GM18867 (cell line): ENCODE data around the gene SLC16A14.

ENCODE experiments used
- ATAC-seq: cut with Tn5 transposase; IDR thresholded peaks from one replicate; pipeline ENCODE4 v1.9.1; 2021; ENCODE audit warnings: mild to moderate bottlenecking, moderate library complexity; ENCODE audit not compliant: unreplicated experiment

Gene SLC16A14

DNA sequence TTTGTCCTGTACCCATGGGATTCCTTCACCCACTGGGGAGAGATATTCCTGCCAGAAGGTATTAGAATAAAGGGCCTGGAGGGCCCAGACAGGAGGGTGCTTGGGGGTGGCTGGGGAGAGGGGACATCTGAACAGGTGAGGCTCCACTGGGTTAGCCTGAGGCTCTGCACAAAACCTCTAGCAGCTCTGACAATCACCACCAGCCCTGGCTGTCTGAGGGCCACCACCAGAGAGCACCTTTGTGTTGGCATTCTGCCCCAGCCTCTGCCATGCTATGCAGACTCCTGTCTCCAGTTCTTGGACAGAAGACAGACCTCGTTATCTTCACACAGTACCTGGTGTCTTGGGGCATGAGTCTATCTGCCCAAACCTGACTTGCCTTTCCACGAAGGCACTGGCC lies 25.3 kb downstream of the SLC16A14 start:
- no peak for ATAC-seq

DNA sequence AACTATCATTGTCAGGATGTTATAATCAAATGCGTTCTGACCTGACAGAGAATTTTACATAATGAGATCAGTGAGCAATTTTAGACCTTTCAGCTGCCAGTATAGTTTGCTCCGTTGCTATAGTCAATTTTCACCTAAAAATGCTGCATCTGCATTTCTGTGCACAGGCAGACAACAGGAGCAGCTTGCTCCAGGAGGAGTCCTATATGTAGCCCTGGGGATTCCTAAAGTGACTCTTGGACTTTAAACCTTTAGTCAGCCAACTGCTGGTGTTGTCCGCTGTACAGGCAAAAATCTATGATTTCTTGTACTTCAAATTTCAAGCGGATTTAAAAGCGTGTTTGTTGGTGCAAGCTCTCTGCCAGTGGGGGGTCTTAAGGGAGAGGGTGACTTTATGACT lies 25.7 kb downstream of the SLC16A14 start:
- no peak for ATAC-seq

DNA sequence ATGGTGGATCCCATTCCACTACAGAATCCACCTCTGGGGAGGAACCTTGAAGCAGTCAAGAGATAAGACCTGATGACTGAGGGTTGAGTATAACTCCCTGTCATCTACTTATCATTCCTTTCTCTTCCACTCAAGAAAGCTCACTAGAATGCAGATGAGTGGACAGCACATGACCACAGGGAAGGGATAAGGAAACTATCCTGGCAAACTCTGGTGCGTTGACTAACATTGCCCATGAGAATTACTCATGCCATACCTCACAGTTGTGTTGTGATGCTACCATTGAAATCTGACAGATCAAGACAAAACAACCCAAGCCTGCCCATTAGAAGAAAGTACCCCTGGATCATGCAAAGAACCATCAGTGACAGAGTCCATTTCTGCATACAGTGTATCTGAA lies 26.5 kb downstream of the SLC16A14 start:
- ATAC-seq = no peak

DNA sequence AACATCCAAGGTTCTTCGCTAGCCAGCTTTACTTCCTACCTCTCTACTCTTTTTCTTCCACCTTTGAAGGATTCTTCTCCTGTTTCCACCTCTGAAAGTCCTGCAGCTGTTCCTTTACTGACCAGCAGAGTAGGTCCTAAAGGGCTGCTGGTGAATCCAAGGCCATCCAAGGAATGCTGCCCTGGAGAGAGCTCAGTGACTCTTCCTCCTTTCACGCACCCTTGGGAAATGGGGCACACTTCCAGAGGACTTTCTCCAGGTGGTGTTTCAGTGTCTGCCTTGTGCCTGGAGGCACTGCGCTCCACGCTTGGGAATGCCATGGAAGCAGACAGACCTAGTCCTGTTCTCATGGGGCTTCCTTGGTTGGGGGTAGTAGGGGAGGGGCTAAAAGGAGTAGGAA lies 45.4 kb downstream of the SLC16A14 start:
- ATAC-seq = no peak

DNA sequence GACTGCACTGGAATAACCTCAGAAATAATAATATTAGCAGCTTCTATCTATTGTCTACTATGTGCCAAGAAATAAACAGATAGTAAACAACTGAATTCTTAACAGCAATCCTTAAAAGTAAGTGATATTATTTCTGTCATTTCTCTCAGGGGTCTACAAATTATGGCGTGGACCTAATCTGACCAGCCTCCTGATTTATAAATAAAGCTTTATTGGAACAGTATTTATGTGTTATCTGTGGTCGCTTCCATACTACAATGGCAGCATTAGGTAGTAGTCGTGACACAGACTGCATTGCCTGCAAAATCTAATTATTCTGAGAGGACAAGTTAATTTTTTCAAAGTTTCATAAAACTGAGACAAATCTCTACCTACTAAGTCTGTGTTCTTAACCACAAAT lies 49.0 kb downstream of the SLC16A14 start:
- ATAC-seq = no peak

DNA sequence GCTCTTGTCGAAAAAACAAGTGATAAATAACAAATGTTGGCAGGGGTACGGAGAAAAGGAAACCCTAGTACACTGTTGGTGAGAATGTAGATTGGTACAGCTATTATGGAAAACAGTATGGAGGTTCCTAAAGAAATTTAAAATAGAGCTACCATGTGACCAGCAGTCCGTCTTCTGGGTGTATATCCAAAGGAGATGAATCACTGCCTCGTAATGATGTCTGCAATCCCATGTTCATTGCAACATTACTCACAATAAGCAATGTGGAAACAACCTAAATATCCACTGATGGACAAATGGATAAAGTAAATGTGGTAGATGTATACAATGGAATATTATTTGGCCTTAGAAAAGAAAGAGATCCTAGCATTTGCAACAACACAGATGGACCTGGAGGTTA lies 50.6 kb downstream of the SLC16A14 start:
- ATAC-seq = no peak

DNA sequence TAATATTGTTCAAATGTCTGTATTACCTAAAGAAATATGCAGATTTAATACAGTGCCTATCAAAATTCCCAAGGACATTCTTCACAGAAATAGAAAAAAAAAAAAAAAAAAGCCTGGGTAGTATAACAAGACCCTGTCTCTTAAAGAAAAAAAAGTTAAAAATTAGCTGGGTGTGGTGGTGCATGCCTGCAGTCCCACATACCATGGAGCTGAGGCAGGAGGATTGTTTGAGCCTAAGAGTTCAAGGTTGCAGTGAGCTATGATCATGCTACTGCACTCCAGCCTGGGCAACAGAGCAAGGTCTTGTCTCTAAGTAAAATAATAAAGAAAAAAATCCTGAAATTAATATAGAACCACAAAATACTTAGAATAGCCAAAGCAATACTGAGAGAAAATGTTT lies 51.9 kb downstream of the SLC16A14 start:
- ATAC-seq = no peak

DNA sequence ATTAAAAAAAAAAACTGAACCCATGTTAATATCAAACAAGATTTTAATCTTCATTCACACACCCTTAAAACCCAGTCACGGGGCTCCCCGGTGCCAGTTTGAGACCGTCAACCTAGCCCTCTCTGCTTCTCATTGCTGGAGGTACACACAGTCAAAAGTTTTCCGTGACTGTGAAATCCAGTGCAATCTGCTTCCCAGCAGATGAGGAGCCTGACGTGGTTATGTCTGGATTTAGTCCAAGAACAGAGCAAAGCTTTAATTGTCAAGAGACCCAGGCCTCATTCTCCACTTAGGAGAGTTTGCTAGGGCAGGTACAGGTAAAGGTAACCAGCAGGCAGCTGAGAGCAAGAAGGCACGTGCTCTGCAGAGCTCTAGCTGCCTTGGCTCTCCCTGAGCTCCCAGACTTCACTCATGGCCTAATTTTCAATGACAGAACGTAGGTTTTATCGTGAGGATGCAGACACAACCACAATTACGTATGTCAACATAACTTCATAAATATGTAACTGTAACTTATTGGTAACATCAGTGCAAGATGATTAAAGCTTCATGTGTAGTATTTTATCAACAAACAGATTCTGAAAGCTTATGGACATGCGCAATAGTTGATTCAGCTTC lies 56.3 kb downstream of the SLC16A14 start:
- no peak for ATAC-seq

DNA sequence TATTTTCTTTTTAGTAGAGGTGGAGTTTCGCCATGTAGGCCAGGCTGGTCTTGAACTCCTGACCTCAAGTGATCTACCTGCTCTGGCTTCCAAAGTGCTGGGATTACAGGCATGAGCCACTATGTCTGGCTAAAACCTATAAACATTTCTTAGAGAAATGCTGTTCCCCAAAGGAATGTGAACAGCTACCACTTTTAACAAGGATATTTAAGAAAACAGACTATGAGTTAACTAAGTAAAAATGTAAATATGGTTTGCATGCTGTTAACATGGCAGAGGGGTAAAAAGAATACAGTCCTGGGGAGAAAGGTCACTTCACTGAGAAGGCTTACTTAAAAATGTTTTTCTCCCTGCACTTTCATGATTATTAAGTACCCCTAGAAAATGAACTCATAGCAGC lies 57.1 kb downstream of the SLC16A14 start:
- no peak for ATAC-seq

DNA sequence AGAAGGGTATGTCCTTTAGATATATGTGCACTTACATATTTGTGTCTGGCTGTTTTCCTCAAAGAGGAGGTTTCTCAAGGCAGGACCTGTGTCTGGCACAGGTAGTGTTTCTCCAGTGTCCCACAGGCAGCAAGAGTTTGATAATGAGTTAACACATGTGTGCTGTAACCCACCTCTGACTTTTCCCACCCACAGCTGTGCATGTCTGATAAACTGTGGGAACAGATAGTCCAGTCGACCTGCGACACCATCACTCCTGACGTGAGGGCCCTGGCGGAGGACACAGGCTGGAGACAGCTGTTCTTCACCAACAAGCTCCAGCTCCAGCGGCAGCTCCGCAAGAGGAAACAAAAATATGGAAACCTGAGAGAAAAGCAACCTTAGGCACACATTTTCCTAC lies 58.2 kb downstream of the SLC16A14 start:
- no peak for ATAC-seq

DNA sequence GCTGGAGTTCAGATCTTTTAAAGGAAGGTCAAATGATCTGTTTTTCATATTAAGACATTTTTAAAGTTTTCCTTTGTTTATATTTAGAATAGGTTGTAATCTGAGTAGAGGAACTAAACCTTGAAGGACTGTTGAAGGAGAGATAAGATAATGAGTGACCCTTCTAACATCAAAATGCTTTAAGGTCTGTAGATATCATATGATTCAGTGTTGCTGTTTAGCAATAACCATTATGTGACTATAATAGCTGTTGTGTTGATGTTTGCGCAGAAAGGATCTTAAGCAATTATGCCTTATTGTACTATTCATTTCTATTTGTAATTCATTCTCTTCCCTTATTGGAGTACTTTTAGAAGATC lies 60.0 kb downstream of the SLC16A14 start:
- ATAC-seq = no peak

DNA sequence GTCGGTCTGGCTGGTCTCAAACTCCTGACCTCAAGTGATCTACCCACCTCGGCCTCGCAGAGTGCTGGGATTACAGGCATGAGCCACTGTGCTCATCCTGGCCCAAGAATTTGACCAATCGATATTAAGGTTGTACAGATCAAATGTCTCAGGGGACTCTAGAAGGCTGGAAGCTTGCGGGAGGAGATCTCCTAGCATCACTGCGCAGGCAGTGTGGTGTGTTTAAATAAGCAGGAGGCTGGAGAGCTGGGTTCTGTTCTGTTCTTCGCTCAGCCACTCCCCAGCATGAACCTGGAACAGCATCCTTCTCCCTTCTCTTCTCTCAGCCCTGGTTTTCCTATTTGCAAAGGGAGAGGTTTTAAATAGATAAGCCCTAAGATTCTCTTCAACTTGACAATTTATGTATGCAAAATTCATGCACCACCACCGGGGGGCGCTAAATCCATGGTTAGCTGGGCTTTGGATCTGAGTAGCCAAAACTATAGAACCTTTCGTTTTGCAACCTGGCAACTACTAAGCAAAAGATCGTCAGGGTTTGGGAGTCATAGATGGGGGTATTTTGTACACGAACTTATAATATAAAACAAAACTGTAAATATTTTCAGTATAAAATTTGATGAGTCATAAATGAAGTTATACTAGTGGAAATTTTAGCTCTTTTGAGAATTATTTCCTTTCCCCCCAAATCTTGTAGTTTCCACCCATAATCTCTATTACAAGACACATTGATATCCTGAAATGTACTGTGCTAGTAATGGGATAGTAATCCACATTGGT lies 60.6 kb downstream of the SLC16A14 start:
- peak; percentile 54 for ATAC-seq

DNA sequence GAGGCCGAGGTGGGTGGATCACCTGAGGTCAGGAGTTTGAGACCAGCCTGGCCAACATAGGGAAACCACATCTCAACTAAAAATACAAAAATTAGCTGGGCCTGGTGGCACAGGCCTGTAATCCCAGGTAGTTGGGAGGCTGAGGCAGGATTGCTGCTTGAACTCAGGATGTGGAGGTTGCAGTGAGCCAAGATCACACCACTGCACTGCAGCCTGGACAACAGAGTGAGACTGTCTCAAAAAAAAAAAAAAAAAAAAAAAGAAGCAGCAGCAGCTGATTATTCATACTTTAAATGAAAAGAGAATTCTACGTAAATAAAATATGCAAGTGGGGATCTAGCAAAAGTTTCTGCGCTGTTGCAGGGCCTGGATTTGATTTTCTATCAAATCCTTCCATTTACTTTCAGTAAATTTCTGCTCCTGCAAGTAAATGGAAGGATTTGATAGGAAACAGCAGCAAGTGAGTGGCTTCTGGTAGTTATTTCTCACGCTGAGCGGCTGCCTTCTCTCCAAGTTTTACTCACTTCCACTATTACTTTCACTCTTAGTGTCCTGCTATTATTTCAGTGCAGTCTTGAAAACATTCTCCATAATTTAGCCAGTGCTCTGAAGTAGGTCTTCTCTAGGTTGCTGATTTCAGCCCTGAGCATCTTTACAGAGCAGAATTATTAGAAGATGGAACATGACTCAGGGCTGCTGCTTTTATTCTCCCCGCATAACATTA lies 68.4 kb downstream of the SLC16A14 start:
- ATAC-seq = peak; percentile 91

DNA sequence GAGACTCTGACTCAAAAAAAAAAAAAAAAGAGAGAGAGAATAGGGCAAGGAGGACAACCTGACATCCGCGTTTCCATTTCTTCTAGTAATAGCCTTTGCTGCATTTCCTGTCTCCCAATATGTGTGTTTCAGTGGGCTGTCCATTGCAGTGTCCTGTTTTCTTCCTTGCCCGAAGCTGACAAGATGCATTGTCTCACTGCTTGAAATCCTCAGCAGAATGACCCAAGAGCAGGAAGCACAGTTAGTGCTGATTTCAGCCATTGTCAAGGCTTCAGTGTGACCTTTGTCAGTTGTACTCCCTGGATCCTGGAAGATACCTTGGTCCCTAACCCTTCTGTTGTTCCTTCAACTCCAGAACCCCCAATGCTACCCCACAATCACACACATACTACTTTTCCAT lies 71.2 kb downstream of the SLC16A14 start:
- no peak for ATAC-seq

DNA sequence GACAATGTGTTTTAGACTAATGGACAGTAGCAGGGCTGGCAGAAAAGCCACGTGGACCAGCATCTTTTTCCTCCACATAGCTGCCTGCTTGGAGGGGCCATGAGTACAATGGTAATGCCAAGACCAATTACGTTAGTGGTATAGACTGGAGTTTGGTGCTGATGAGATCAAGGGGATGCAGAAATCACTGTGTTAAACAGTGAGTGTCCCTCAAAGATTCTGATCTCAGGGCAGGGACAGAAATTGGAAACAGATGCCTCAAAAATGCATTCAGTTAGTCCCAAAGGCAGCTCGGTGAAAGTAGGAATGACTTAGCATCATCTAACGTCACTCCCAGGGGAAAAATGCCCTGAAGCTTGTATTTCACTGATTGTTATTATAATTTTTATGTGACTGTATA lies 72.4 kb downstream of the SLC16A14 start:
- no peak for ATAC-seq

DNA sequence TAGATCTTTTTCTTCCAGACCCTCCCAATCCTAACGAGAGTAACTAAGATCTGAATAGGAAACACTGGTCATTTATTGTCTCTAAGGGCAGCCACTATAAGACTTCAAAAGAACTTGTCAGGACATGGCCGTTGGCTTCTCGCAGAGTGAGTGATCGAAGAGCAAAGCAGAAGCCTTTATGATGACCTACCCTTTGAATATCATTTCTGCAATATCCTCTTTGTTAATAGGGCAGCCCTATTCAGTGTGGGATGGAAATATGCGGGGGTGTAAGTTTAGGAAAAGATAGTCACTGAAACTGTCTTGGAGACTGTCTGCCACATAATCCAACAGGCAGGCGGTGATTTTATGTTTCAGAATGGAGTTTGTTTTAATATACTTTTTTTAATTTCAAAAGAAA lies 75.5 kb downstream of the SLC16A14 start:
- ATAC-seq = no peak
